ENCODE measurements around the gene FTH1. TPM values are rescaled to one million over a fixed set of nuclear protein-coding genes. Genes with fewer than 3 reads are reported as not detected.
A peak's percentile ranks its signal among the peaks of the same experiment; 100 is the strongest.
"Not testable (repeated sequence)": the region's sequence is repeated elsewhere in the genome, so short reads cannot be mapped to it uniquely, and the experiment has no call there.

FTH1 gene
- total RNA-seq, 1 donor from 2014 or later = 3,807 TPM

- H3K4me1 Mint-ChIP-seq (ENCODE audit: low read depth) = peaks cover 72% of the 10 kb centered on the region
- no peaks in the 10 kb centered on the region for H3K27me3 Mint-ChIP-seq (ENCODE audit: low read depth)
- TF ChIP-seq, protein P1, sequence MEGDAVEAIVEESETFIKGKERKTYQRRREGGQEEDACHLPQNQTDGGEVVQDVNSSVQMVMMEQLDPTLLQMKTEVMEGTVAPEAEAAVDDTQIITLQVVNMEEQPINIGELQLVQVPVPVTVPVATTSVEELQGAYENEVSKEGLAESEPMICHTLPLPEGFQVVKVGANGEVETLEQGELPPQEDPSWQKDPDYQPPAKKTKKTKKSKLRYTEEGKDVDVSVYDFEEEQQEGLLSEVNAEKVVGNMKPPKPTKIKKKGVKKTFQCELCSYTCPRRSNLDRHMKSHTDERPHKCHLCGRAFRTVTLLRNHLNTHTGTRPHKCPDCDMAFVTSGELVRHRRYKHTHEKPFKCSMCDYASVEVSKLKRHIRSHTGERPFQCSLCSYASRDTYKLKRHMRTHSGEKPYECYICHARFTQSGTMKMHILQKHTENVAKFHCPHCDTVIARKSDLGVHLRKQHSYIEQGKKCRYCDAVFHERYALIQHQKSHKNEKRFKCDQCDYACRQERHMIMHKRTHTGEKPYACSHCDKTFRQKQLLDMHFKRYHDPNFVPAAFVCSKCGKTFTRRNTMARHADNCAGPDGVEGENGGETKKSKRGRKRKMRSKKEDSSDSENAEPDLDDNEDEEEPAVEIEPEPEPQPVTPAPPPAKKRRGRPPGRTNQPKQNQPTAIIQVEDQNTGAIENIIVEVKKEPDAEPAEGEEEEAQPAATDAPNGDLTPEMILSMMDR (IDR thresholded peaks at IDR 0.05) = no peak
- no peak for DNase-seq (ENCODE audit: low spot score)
- H3K36me3 Mint-ChIP-seq (ENCODE audit: low read depth) = peaks cover 13% of the 10 kb centered on the region
- no peak overlapping the region for H3K4me3 Mint-ChIP-seq (ENCODE audit: unreplicated experiment)
- H3K27ac Mint-ChIP-seq (ENCODE audit: unreplicated experiment) = peak overlapping the region; percentile 97
- no peaks in the 10 kb centered on the region for H3K9me3 Mint-ChIP-seq (ENCODE audit: low read depth)
Measured at GRCh38 chr11:61969838-61970662, 2.6 kb upstream of the FTH1 start.

- Mint-ChIP-seq H3K4me3 (ENCODE audit: unreplicated experiment) (peak overlapping the region; percentile 82), H3K4me1 (ENCODE audit: low read depth) (peaks cover 75% of the 10 kb centered on the region), H3K27me3 (ENCODE audit: low read depth) (no peaks in the 10 kb centered on the region), H3K36me3 (ENCODE audit: low read depth) (peaks cover 18% of the 10 kb centered on the region), H3K9me3 (ENCODE audit: low read depth) (no peaks in the 10 kb centered on the region), H3K27ac (ENCODE audit: unreplicated experiment) (peak overlapping the region; percentile 97)
- no peak for DNase-seq (ENCODE audit: low spot score)
- TF ChIP-seq, protein P1 (IDR thresholded peaks at IDR 0.05) = no peak
Measured at GRCh38 chr11:61969391-61969758, 1.9 kb upstream of the FTH1 start.

DNA sequence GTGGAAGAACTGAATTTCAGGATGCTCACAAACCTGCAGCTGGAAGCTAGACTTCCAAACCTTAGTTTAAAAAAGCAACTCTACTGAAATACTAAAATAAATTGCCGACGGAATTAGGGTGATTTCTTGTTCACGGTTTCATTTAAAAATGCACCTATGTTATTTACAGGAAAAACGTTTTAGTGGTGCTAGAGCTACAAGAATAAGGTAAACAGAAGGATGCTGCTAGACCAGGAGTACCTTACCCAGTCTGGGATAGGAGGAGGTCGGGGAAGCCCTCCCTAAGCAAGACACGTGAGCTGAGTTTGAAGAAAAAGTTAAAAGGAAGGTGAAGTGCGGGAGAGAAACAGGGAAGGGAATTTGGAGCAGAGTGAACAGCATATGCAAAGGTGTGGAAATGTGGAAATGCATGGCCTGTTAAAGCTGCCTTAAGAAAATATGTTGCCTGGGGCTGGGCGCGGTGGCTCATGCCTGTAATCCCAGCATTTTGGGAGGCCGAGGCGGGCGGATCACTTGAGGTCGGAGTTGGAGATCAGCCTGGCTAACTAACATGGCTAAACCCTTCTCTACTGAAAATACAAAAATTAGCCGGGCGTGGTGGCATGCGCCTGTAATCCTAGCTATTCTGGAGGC is 1.4 kb upstream of the FTH1 start:
- H3K4me3 Mint-ChIP-seq (ENCODE audit: unreplicated experiment) = peak overlapping the region; percentile 82
- H3K4me1 Mint-ChIP-seq (ENCODE audit: low read depth) = peaks cover 78% of the 10 kb centered on the region
- peaks cover 23% of the 10 kb centered on the region for H3K36me3 Mint-ChIP-seq (ENCODE audit: low read depth)
- no peak for DNase-seq (ENCODE audit: low spot score)
- TF ChIP-seq, protein P1 (IDR thresholded peaks at IDR 0.05) = no peak
- no peaks in the 10 kb centered on the region for H3K9me3 Mint-ChIP-seq (ENCODE audit: low read depth)
- H3K27me3 Mint-ChIP-seq (ENCODE audit: low read depth) = no peaks in the 10 kb centered on the region
- H3K27ac Mint-ChIP-seq (ENCODE audit: unreplicated experiment) = peak overlapping the region; percentile 97

DNA sequence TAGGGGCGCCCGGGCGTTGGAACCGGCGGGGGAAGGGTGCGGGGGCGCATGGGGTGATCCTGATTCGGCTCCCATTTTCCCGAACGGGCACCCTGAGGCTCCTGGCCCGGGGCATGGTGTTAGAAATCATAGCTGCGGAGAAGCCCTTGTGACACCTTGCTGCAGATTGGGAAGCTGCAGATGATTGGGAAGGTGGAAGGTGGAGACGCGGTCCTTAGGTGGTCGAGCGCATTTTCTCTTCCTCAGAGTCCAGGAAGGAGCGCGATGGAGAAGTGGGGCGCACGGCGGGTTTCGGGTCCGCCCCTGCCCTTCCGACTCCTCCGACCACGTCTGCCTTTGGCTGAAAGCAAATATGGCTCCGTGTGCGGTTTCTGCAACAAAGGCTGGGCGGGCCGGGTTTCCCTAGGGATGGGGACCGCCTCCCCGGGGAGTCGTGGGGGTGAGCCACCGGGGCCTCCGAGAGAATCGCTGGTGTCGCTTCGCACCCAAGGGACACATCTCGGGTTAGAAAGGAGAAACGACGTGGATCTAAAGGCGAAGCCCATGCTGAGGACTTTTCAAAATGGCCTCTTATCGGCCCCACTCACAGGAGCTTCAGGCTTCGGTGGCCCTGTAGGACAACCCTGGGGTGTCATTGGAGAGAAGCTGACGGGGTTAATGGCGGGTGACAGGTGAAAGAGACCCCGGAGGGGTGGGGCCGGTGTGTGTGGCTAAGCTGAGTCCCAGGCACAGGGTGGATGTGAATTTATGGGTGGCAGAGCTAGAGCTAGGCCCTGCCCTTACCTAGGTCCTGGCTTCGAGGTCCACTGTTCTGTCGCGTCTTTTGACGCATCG is 707 bp upstream of the FTH1 start:
- peak overlapping the region; percentile 97 for H3K27ac Mint-ChIP-seq (ENCODE audit: unreplicated experiment)
- DNase-seq (ENCODE audit: low spot score) = no peak
- H3K9me3 Mint-ChIP-seq (ENCODE audit: low read depth) = no peaks in the 10 kb centered on the region
- H3K36me3 Mint-ChIP-seq (ENCODE audit: low read depth) = peaks cover 28% of the 10 kb centered on the region
- H3K4me1 Mint-ChIP-seq (ENCODE audit: low read depth) = peaks cover 78% of the 10 kb centered on the region
- H3K27me3 Mint-ChIP-seq (ENCODE audit: low read depth) = no peaks in the 10 kb centered on the region
- TF ChIP-seq, protein P1 (IDR thresholded peaks at IDR 0.05) = no peak
- H3K4me3 Mint-ChIP-seq (ENCODE audit: unreplicated experiment) = peak overlapping the region; percentile 82

DNA sequence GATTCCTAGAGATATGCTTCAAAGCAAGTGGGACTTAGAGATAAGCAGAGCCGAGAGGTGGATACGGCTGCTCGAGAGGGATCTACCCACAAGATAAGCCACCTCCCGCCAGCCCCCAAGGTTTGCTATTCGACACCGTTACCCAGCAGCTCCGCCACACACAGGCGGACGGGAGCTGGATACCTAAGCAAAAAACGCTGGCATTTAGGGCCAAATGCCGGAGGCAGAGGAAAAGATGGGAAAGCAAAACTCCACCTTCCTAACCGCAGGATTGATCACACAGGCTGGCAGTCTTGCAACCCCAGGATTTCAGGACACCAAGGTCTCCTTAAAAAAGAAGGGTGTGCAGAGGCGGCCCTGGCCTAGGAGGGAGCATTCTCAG is 709 bp downstream of the FTH1 start:
- DNase-seq (ENCODE audit: low spot score) = no peak
- peak overlapping the region; percentile 91 for H3K4me3 Mint-ChIP-seq (ENCODE audit: unreplicated experiment)
- H3K27ac Mint-ChIP-seq (ENCODE audit: unreplicated experiment) = peak overlapping the region; percentile 87
- H3K4me1 Mint-ChIP-seq (ENCODE audit: low read depth) = peaks cover 78% of the 10 kb centered on the region
- TF ChIP-seq, protein P1 (IDR thresholded peaks at IDR 0.05) = no peak
- no peaks in the 10 kb centered on the region for H3K9me3 Mint-ChIP-seq (ENCODE audit: low read depth)
- H3K36me3 Mint-ChIP-seq (ENCODE audit: low read depth) = peaks cover 28% of the 10 kb centered on the region
- no peaks in the 10 kb centered on the region for H3K27me3 Mint-ChIP-seq (ENCODE audit: low read depth)

GRCh38 chr11:61964666-61965271 is 2.7 kb downstream of the FTH1 start:
- H3K27me3 Mint-ChIP-seq (ENCODE audit: low read depth); DNase-seq (ENCODE audit: low spot score); H3K9me3 Mint-ChIP-seq (ENCODE audit: low read depth): not testable (repeated sequence)
- Mint-ChIP-seq H3K4me1 (ENCODE audit: low read depth) (peaks cover 68% of the 10 kb centered on the region), H3K4me3 (ENCODE audit: unreplicated experiment) (peak overlapping the region; percentile 91), H3K27ac (ENCODE audit: unreplicated experiment) (peak overlapping the region; percentile 87), H3K36me3 (ENCODE audit: low read depth) (peaks cover 28% of the 10 kb centered on the region)

Measured in chondrocyte (in vitro differentiated cells).